K562 (cell line): ENCODE measurements around the gene MAN2B1.
"Not testable (repeated sequence)": the region's sequence is repeated elsewhere in the genome, so short reads cannot be mapped to it uniquely, and the experiment has no call there.

Experiments used
- ADNP ChIP-seq: fragments of 200-800 bp; sonication (Bioruptor generic); IDR thresholded peaks from 2 replicates; pipeline ENCODE4 v1.6.1; 2016; ENCODE audit warnings: missing genetic modification characterization, missing compliant biosample characterization
- BRCA1 ChIP-seq, 2 experiments: fragments of 450-650 bp in 1 of 2; sonication (generic) in 1 of 2; formaldehyde crosslinking in 1 of 2; IDR thresholded peaks; 2 replicates each; pipeline versions ENCODE4 v1.5.0 to v1.6.1; 2017 to 2020; ENCODE audit warnings: mild to moderate bottlenecking in 1 of 2, missing genetic modification reagents in 1 of 2
- CTCF ChIP-seq, 3 experiments: IDR thresholded peaks in 2 of 3; conservative IDR thresholded peaks in 1 of 3; 2 replicates each; pipeline ENCODE4 v1.5.1; 2011 to 2012; ENCODE audit warnings: low read length in 3 of 3, mild to moderate bottlenecking in 3 of 3, control low read depth in 2 of 3, improper control_type of control experiment in 1 of 3, inconsistent platforms in 1 of 3, low read depth in 1 of 3, mixed read lengths in 1 of 3, moderate library complexity in 1 of 3; ENCODE audit not compliant: insufficient read depth in 2 of 3
- HDAC1 ChIP-seq, 2 experiments: fragments of 450-650 bp; IDR thresholded peaks; 2 replicates each; pipeline ENCODE4 v1.6.1; 2016 to 2017; ENCODE audit warnings: inconsistent platforms in 1 of 2, mild to moderate bottlenecking in 1 of 2, moderate library complexity in 1 of 2
- MAFF ChIP-seq: IDR thresholded peaks from 2 replicates; pipeline ENCODE4 v1.6.1; 2012; ENCODE audit warnings: low read length, improper control_type of control experiment
- NCOA1 ChIP-seq: fragments of 450-650 bp; IDR thresholded peaks from 2 replicates; pipeline ENCODE4 v1.6.1; 2016; ENCODE audit warnings: low read depth
- ZBTB7A ChIP-seq: IDR thresholded peaks from 2 replicates; pipeline ENCODE4 v1.6.1; 2011; ENCODE audit warnings: low read depth, mild to moderate bottlenecking, low read length, moderate library complexity, borderline replicate concordance; ENCODE audit not compliant: control insufficient read depth
- ZNF263 ChIP-seq: sonication (generic); formaldehyde crosslinking; IDR thresholded peaks from 2 replicates; pipeline ENCODE4 v1.8.0; 2022; ENCODE audit warnings: mild to moderate bottlenecking, missing genetic modification reagents, borderline replicate concordance
- ZSCAN29 ChIP-seq: fragments of 450-650 bp; IDR thresholded peaks from 2 replicates; pipeline ENCODE4 v1.6.1; 2017

GRCh38 chr19:12713304-12713703 is 46.8 kb upstream of the MAN2B1 start:
- not testable (repeated sequence) for TF ChIP-seq ZNF263 (CRISPR knock-in tag); ADNP (tag); CTCF (IDR thresholded peaks at IDR 0.05 in 2 of 3, conservative IDR thresholded peaks at IDR 0.05 in 1 of 3; ENCODE audit: insufficient read depth in 2 of 3, low read depth in 1 of 3, low read length in 3 of 3); BRCA1 (IDR thresholded peaks at IDR 0.05); BRCA1 (CRISPR knock-in tag; IDR thresholded peaks at IDR 0.05); MAFF; HDAC1 (IDR thresholded peaks at IDR 0.05); NCOA1; ZSCAN29; ZBTB7A
